IMR-90 (cell line): ENCODE measurements around the gene ANKRD7. TPM values are rescaled to one million over a fixed set of nuclear protein-coding genes. Genes with fewer than 3 reads are reported as not detected.

Experiments
- ATAC-seq: fragments of 200-7000 bp; cut with Tn5 transposase; 2 replicates; pipeline ENCODE4 v1.9.1; 2020; ENCODE audit warnings: low read depth, mild to moderate bottlenecking, moderate library complexity
- BruUV-seq: library from RNA; stranded (reverse); fragments of 400-500 nt; replicated peaks from 2 replicates; lab custom pipeline; 2021; lab: Mats Ljungman, UMichigan
- CTCF ChIA-PET: fragments of 300-600 bp; formaldehyde crosslinking; extraction: SDS; loops from one replicate; lab custom pipeline; 2021; ENCODE audit warnings: antibody characterized with exemption; lab: Yijun Ruan, JAX
- POLR2A ChIA-PET: fragments of 300-600 bp; sonication (Branson Sonifier 250); formaldehyde crosslinking; loops from one replicate; lab custom pipeline; 2022; ENCODE audit warnings: antibody characterized with exemption; ENCODE audit not compliant: unreplicated experiment; lab: Charles Lee
- DNase-seq: peaks from one replicate; pipeline ENCODE4 v3.0.0; 2013
- H2AFZ ChIP-seq: replicated peaks from 2 replicates; pipeline ENCODE3; 2013; ENCODE audit warnings: low read length, mild to moderate bottlenecking; ENCODE audit not compliant: poor library complexity
- H2AK5ac ChIP-seq: 2 replicates; pipeline ENCODE4 v1.6.1; 2013; ENCODE audit warnings: low read depth, low read length, inconsistent platforms
- H2AK9ac ChIP-seq: replicated peaks from 2 replicates; pipeline ENCODE3; 2013; ENCODE audit warnings: mild to moderate bottlenecking, low read depth, low read length, moderate library complexity; ENCODE audit not compliant: poor library complexity
- H2BK120ac ChIP-seq: 2 replicates; pipeline ENCODE4 v1.6.1; 2013; ENCODE audit warnings: low read depth, low read length, inconsistent platforms
- H2BK15ac ChIP-seq: 3 replicates; pipeline ENCODE4 v1.6.1; 2013; ENCODE audit warnings: low read depth, low read length, inconsistent platforms
- H2BK20ac ChIP-seq: 2 replicates; pipeline ENCODE4 v1.6.1; 2013; ENCODE audit warnings: low read depth, mild to moderate bottlenecking, inconsistent platforms, low read length, moderate library complexity
- H2BK5ac ChIP-seq: 2 replicates; pipeline ENCODE4 v1.6.1; 2013; ENCODE audit warnings: mild to moderate bottlenecking, low read depth, low read length, inconsistent platforms; ENCODE audit not compliant: poor library complexity, severe bottlenecking
- H3K14ac ChIP-seq: replicated peaks from 2 replicates; pipeline ENCODE4 v1.6.1; 2013; ENCODE audit warnings: low read depth, low read length, inconsistent platforms
- H3K18ac ChIP-seq: 2 replicates; pipeline ENCODE4 v1.6.1; 2013; ENCODE audit warnings: low read depth, low read length, control low read depth
- H3K23ac ChIP-seq: 2 replicates; pipeline ENCODE4 v1.6.1; 2013; ENCODE audit warnings: low read depth, low read length, inconsistent platforms
- H3K27ac ChIP-seq: 2 replicates; pipeline ENCODE4 v1.5.1; 2013; ENCODE audit warnings: mild to moderate bottlenecking, control low read depth, low read length; ENCODE audit not compliant: insufficient read depth
- H3K27me3 ChIP-seq: 2 replicates; pipeline ENCODE4 v1.6.1; 2013; ENCODE audit warnings: low read length; ENCODE audit not compliant: control insufficient read depth, insufficient read depth
- H3K36me3 ChIP-seq: 2 replicates; pipeline ENCODE4 v1.6.1; 2013; ENCODE audit warnings: low read length, mixed read lengths; ENCODE audit not compliant: control insufficient read depth, insufficient read depth
- H3K4ac ChIP-seq: 2 replicates; pipeline ENCODE4 v1.6.1; 2013; ENCODE audit warnings: low read depth, low read length, inconsistent platforms
- H3K4me1 ChIP-seq: 2 replicates; pipeline ENCODE4 v1.6.1; 2013; ENCODE audit warnings: low read length, mixed read lengths; ENCODE audit not compliant: control insufficient read depth, insufficient read depth
- H3K4me2 ChIP-seq: 2 replicates; pipeline ENCODE4 v1.6.1; 2013; ENCODE audit warnings: low read depth, mild to moderate bottlenecking, control low read depth, low read length, moderate library complexity
- H3K4me3 ChIP-seq: 2 replicates; pipeline ENCODE4 v1.5.1; 2013; ENCODE audit warnings: low read depth, mild to moderate bottlenecking, control low read depth, low read length, moderate library complexity; ENCODE audit not compliant: insufficient read depth
- H3K56ac ChIP-seq: 2 replicates; pipeline ENCODE4 v1.6.1; 2013; ENCODE audit warnings: low read length, inconsistent platforms; ENCODE audit not compliant: insufficient read depth; ENCODE audit errors: extremely low read depth
- H3K79me1 ChIP-seq, 2 experiments: 2 replicates each; pipeline ENCODE4 v1.6.1; 2013; ENCODE audit warnings: low read length in 2 of 2, inconsistent platforms in 1 of 2, low read depth in 1 of 2
- H3K9ac ChIP-seq: 2 replicates; pipeline ENCODE4 v1.6.1; 2013; ENCODE audit warnings: low read depth, low read length, control low read depth
- H3K9me1 ChIP-seq: 2 replicates; pipeline ENCODE4 v1.6.1; 2013; ENCODE audit warnings: low read length, inconsistent platforms; ENCODE audit not compliant: insufficient read depth
- H3K9me3 ChIP-seq: 2 replicates; pipeline ENCODE4 v1.6.1; 2013; ENCODE audit warnings: low read length; ENCODE audit not compliant: control insufficient read depth, insufficient read depth
- H4K20me1 ChIP-seq: 2 replicates; pipeline ENCODE4 v1.6.1; 2013; ENCODE audit warnings: low read length, inconsistent platforms; ENCODE audit not compliant: insufficient read depth
- H4K5ac ChIP-seq: 2 replicates; pipeline ENCODE4 v1.6.1; 2013; ENCODE audit warnings: mild to moderate bottlenecking, low read depth, low read length, control low read depth
- H4K8ac ChIP-seq, 2 experiments: 2 replicates each; pipeline ENCODE4 v1.6.1; 2013; ENCODE audit warnings: low read depth in 2 of 2, low read length in 2 of 2, control low read depth in 1 of 2, inconsistent platforms in 1 of 2
- H4K91ac ChIP-seq: 2 replicates; pipeline ENCODE4 v1.6.1; 2013; ENCODE audit warnings: low read depth, low read length, inconsistent platforms; ENCODE audit not compliant: insufficient read depth
- CEBPB ChIP-seq: IDR thresholded peaks from 2 replicates; pipeline ENCODE4 v1.6.1; 2012; ENCODE audit warnings: low read depth, low read length, improper control_type of control experiment
- WGBS, 2 experiments: methylation state at CpG; one replicate each; pipeline versions ENCODE4 v1.1.5 to v1.1.7; 2013; ENCODE audit warnings: missing lambda C conversion rate in 2 of 2; ENCODE audit not compliant: insufficient read length in 1 of 2; ENCODE audit errors: extremely low coverage in 2 of 2; 5-methylcytosine and 5-hydroxymethylcytosine counted together
- dilution Hi-C: fragments of 300-500 bp; cut with HindIII; formaldehyde crosslinking; loops from one replicate; pipeline ENCODE4 v1.14.3; 2018; ENCODE audit warnings: low sequenced_read_pairs; ENCODE audit not compliant: unreplicated experiment
- in situ Hi-C: fragments of 300-500 bp; cut with MboI; formaldehyde crosslinking; loops from 3 replicates; pipeline ENCODE4 v1.14.3; 2019; ENCODE audit warnings: low sequenced_read_pairs, inconsistent platforms, mixed read lengths
- intact Hi-C: fragments of 100-400 bp; cut with micrococcal nuclease; formaldehyde crosslinking; loops from 2 replicates; pipeline ENCODE4 v1.10.0; 2022
- polyA plus RNA-seq, 3 experiments: library from polyadenylated mRNA; depleted of rRNA; stranded (reverse); fragments of >200 nt; gene quantifications; 2 replicates each; pipeline ENCODE4 v1.2.3, GENCODE V29; 2012; ENCODE audit warnings: low replicate concordance in 1 of 3
- total RNA-seq: library from RNA; depleted of rRNA; stranded (reverse); fragments of >200 nt; gene quantifications from 2 replicates; pipeline ENCODE4 v1.2.3, GENCODE V29; 2012

The ANKRD7 gene
- total and polyA plus RNA-seq, 2 of the 4 experiments (the other 2 are of a cell fraction), result 0.17 to 0.18 TPM

- H3K36me3 ChIP-seq, result no peaks in the 10 kb centered on the region
- in situ Hi-C loops, result no loop called here
- no peak overlapping the region for H3K14ac ChIP-seq
- TF ChIP-seq CEBPB, result no peak
- H3K79me1 ChIP-seq, result no peaks in the 10 kb centered on the region
- DNase-seq, result no peak
- ATAC-seq, result no peak
- no peaks in the 10 kb centered on the region for H3K27me3 ChIP-seq
- H2BK5ac ChIP-seq, result no peak overlapping the region
- intact Hi-C loops, result no loop called here
- H3K23ac ChIP-seq, result no peak overlapping the region
- no CpG with 5 or more reads among the region's 2 CpGs for WGBS, 2 experiments
- BruUV-seq, result no TSS peak
- H3K18ac ChIP-seq, result no peak overlapping the region
- H3K56ac ChIP-seq, result no peak overlapping the region
- no peak overlapping the region for H3K4ac ChIP-seq
- no peak overlapping the region for H4K5ac ChIP-seq
- H3K9me1 ChIP-seq, result no peaks in the 10 kb centered on the region
- H3K9ac ChIP-seq, result no peak overlapping the region
- no peak overlapping the region for H2AK9ac ChIP-seq
- no peaks in the 10 kb centered on the region for H4K20me1 ChIP-seq
- ChIA-PET POLR2A (no interaction called here), CTCF (no interaction called here)
- no peaks in the 10 kb centered on the region for H3K4me1 ChIP-seq
- no peak overlapping the region for H2BK20ac ChIP-seq
- no peak overlapping the region for H4K91ac ChIP-seq
- no peak overlapping the region for H2AK5ac ChIP-seq
- dilution Hi-C loops, result no loop called here
- H3K9me3 ChIP-seq, result no peaks in the 10 kb centered on the region
- H2BK15ac ChIP-seq, result no peak overlapping the region
- no peak overlapping the region for H3K27ac ChIP-seq
- H4K8ac ChIP-seq, result no peak overlapping the region
- no peak overlapping the region for H2BK120ac ChIP-seq
- H2AFZ ChIP-seq, result no peak overlapping the region
- no peak overlapping the region for H3K4me3 ChIP-seq
- H3K4me2 ChIP-seq, result no peak overlapping the region
Observed at GRCh38 chr7:118280319-118281012, 56.0 kb downstream of the ANKRD7 start.
